ENCODE data around the gene CACNA1G.

CACNA1G gene

DNA sequence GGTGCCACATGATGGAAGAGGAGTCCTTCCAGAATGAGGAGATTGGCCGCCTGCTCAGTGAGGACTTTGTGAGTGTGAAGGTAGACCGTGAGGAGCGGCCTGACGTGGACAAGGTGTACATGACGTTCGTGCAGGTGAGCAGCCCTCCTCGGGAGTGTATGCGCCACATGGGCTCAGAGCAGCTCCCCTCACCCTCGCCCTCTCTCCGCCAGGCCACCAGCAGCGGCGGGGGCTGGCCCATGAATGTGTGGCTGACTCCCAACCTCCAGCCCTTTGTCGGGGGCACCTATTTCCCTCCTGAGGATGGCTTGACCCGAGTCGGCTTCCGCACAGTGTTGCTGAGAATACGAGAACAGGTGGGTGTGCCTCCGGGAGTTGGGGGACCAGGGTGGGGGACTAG lies 11.7 kb upstream of the CACNA1G start:
- DNase-seq (ENCODE audit: low read depth in 2 of 2) = no peak

DNA sequence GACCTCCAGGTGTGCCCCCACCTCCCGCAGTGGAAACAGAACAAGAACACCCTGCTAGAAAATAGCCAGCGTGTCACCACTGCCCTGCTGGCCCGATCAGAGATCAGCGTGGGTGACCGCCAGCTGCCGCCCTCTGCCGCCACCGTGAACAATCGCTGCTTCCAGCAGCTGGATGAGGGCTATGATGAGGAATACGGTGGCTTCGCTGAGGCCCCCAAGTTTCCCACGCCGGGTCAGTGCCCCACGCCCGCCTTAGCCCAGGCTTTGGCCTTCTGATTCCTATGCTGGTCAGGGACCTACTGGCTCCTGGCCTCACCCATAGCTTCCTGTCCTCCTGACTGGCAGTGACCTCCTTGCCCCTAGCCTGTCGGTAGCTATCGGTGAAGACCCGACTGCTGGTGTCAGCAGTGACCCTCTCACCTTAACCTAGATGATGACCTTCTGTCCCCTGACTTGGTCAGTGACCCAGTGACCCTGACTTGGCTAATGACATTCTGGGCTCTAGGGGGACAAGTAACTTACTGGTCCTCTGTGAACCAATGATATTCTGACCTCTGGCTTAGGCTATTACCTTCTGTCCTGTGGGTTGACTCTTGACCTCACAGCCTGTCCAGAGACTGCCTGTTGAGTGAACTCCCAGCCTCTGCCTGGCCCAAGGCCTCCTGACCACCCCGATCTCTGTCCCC lies 11.1 kb upstream of the CACNA1G start:
- no peak for DNase-seq (ENCODE audit: low read depth in 2 of 2)

DNA sequence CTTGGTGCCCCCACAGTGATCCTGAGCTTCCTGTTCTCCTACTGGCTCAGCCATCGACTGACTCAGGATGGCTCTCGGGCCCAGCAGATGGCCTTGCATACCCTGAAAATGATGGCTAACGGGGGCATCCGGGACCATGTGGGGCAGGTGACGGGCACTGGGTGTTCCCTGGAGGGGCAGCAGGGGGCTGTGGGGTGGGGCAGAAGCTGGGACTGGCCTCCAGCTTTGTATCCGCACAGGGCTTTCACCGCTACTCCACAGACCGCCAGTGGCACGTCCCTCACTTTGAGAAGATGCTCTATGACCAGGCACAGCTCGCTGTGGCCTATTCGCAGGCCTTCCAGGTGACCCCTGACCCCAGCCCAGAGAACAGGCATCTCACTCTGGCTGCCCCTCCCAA lies 10.5 kb upstream of the CACNA1G start:
- DNase-seq (ENCODE audit: low read depth in 2 of 2) = no peak

DNA sequence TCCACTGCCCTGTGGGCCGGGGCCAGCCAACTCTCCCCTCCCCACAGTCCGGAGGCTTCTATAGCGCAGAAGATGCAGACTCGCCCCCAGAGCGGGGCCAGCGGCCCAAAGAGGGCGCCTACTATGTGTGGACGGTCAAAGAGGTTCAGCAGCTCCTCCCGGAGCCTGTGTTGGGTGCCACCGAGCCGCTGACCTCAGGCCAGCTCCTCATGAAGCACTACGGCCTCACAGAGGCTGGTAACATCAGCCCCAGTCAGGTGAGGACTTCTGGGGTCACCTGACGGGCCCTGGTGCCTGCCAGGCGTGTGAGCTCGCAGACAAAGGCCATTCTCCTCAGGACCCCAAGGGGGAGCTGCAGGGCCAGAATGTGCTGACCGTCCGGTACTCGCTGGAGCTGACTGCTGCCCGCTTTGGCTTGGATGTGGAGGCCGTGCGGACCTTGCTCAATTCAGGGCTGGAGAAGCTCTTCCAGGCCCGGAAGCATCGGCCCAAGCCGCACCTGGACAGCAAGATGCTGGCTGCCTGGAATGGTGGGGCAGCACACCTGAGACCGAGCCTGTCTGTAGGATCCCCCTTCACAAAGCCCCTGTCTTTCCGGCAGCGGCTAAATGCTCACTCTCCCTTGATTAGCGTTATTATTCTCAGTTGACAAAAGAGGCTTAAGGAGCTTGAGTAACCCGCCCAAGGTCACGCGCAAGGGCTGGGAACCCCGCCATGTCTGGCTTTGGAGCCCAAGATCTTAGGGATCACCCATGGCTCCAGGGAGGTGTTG lies 9.7 kb upstream of the CACNA1G start:
- DNase-seq (ENCODE audit: low read depth in 2 of 2) = no peak

DNA sequence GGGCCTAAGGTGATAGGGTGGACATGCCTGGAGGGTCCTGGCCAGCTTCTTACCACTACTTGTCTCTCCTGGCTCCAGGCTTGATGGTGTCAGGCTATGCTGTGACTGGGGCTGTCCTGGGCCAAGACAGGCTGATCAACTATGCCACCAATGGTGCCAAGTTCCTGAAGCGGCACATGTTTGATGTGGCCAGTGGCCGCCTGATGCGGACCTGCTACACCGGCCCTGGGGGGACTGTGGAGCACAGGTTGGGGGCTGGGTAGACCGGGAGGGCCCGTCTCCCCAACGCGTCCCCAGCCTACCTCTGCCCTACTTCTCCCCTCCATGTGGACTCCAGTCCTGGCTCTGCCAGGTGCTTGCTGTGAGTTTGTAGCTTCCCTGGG lies 9.1 kb upstream of the CACNA1G start:
- DNase-seq (ENCODE audit: low read depth in 2 of 2) = no peak

DNA sequence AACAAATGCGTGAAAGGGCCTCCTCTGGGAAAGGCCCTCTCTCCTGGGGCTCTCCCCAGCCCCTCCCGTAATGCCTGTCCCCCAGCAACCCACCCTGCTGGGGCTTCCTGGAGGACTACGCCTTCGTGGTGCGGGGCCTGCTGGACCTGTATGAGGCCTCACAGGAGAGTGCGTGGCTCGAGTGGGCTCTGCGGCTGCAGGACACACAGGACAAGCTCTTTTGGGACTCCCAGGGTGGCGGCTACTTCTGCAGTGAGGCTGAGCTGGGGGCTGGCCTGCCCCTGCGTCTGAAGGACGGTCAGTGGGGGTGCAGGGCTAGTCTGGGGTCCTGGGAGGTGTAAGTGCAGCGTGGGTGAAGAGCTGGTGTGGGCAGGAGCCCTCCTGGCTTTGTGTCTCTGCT lies 8.6 kb upstream of the CACNA1G start:
- no peak for DNase-seq (ENCODE audit: low read depth in 2 of 2)

DNA sequence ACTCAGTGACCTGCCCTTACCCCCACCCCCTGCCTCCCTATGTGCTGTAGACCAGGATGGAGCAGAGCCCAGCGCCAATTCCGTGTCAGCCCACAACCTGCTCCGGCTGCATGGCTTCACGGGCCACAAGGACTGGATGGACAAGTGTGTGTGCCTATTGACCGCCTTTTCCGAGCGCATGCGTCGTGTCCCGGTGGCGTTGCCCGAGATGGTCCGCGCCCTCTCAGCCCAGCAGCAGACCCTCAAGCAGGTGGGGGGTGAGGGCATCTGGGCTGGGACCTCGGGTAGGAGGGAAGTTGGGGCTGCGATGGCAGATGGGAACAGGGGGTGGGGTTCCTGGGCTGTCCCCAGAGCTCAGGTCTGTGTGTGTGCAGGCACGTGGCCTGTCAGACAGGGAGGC lies 6.3 kb upstream of the CACNA1G start:
- no peak for DNase-seq (ENCODE audit: low read depth in 2 of 2)

DNA sequence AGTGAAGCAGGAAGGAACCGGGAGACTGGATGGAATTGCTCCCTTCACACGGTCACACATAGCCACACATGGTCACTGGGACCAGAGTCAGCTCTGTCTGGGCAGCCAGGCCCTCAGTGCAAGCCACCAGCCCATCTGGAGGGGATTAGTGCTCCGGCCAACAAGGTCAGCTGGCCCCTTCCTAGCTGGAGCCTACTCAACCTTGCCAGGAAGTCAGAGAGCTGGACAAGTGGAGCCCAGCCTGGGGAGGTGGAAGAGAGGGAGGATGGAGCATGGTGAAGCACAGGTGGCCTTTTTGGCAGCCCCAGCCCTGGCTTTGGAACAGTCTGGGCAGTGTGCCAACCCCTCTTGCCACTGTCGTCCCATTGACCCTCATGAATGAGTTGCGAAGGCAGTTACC lies 3.7 kb upstream of the CACNA1G start:
- DNase-seq (ENCODE audit: low read depth in 2 of 2) = no peak

DNA sequence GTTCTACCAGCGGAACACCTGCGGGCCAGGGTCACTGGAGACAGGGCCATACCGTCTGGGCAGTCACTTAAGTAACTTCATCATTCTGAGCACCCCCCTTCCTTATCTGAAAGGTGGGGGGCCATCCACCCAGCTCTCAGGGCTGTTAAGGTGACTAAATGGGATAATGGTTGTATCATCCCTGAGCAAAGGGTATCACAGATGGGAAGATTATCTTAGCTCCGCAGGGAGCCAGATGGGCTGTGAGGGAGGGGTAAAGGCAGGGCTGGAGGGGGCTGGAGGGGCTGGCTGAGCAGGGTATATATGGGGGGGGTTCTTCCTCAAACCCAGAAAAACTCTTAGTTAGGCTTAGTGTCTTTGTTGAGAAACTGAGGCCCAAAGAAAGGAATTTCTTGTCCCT lies 2.9 kb upstream of the CACNA1G start:
- no peak for DNase-seq (ENCODE audit: low read depth in 2 of 2)

DNA sequence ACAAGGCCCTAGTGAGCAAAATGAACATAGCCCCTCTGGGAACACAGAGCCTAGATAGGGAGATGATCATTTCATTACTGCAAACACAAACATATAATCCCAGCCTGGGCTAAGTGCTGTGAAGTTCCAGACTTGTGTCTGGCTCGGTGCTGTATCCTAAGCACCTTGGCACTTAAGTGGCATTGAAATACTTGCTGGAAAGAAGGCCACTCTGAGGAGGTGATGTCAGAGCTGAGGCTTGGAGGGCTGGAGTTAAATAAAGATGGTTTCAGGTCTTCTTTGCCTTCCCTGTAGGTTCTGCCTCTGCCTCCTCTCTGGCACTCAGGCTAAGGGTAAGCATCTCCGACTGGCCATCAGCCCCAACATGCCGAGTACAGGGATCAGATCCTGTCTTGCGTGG lies 2.4 kb upstream of the CACNA1G start:
- no peak for DNase-seq (ENCODE audit: low read depth in 2 of 2)

DNA sequence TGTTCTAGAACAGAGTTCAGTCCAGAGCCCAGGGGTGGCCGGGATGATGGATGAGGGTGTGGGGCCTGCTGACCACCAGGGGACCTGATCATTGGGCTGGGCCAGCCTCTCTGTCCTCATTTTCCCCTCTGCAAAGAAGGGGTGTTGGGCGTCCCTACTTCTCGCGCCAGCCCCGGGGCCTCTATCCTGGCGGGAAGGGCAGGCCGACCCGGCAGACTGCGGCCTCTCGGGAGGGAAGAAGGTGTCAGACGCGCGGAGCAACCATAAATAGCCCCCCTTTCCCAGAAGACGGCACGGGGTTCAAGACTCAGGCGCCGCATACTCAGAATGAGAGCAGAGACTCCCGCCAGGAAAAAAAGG lies 2.0 kb upstream of the CACNA1G start:
- no peak for DNase-seq (ENCODE audit: low read depth in 2 of 2)

DNA sequence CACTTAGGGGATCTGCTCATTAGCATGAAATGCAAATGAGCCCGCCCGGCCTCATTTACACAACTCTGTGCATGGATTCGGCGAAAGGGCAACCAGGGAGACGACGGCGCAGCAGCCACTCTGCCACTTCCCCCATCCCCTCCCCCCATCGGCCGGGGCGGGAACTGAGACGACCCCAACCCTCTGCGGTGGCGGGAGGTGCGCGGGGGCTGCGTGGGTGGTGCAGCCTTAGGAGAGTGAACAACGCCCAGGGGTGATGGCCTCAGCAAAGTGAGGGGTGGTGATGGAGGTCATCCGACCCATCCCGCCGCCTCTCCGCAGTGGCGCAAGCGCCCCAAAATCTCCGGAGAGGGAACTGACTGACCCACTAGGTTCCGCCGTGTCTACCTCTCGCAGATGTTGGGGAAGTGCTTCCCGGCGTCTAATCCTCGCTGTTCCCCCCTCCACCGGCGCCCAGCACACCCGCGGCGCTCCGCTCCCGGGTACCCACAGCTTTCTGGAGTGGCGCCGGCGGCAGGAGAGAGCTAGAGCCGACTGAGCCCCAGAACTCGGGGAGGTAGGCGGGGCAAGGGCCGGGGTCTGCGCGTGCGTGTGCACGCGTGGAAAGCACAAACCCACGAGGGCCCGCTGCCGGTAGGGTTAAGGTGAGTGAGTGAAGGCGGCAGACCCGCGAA lies 1.4 kb upstream of the CACNA1G start:
- DNase-seq (ENCODE audit: low read depth in 2 of 2) = no peak

DNA sequence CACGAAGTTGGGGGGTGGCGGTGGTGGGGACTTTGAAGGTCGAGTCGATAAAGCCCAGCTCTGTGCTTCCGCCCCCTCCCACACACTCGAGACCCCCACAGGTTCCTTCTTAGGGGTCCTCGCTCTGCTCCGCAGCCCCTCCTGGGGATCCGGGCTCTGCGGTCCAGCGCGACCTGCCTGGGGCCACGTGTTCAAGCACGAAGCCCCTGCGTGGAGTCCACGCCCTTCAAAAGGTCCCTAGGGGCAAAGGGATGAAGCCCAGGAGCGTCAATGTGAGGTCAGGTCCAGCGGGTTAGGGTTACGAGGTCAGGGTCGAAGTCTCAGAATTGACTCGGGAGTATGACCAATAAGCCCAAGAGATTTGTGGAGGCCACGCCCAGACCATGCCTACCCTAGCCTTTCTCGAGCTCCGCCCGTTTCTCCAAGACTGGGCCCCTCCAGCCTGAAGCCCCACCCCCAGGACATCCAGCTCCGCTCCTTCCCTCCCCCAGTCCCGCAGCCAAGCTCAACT lies 786 bp upstream of the CACNA1G start:
- no peak for DNase-seq (ENCODE audit: low read depth in 2 of 2)

DNA sequence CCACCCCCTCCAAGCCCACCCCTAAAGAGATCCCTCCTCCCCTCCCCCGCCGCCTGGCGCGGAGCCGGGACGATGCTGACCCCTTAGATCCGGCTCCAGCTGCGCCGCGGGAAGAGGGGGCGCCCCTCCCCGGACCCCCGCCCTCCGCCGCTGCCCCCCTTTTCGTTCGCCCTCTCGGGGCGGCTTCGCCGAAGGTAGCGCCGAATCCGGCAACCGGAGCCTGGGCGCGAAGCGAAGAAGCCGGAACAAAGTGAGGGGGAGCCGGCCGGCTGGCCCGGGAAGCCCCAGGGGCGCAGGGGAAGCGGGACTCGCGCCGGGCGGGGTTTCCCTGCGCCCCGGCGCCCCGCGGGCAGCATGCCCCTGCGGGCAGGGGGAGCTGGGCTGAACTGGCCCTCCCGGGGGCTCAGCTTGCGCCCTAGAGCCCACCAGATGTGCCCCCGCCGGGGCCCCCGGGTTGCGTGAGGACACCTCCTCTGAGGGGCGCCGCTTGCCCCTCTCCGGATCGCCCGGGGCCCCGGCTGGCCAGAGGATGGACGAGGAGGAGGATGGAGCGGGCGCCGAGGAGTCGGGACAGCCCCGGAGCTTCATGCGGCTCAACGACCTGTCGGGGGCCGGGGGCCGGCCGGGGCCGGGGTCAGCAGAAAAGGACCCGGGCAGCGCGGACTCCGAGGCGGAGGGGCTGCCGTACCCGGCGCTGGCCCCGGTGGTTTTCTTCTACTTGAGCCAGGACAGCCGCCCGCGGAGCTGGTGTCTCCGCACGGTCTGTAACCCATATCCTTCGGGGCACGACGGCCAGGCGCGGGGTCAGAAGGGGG lies 623 bp downstream of the CACNA1G start:
- DNase-seq (ENCODE audit: low read depth in 2 of 2) = no peak

DNA sequence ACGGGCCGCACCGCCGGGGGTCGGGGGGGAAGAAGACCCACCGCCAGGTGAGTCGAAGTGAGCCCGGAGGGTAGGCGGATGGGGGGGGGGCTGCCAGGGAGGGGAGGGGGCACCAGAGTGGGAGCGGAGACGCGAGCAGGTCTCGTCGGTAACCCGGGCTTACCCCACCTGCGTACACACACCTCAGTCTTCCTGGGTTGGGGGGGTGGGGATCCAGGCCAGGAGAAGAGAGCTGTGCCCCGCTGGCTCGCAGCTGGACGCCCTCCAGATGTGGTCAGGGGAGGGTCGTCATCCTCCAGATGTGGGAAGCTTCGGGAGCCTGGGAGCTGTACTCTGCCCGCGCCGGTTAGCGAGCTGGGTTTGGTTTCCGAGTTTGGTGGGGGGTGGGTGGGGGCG lies 1.2 kb downstream of the CACNA1G start:
- no peak for DNase-seq (ENCODE audit: low read depth in 2 of 2)

DNA sequence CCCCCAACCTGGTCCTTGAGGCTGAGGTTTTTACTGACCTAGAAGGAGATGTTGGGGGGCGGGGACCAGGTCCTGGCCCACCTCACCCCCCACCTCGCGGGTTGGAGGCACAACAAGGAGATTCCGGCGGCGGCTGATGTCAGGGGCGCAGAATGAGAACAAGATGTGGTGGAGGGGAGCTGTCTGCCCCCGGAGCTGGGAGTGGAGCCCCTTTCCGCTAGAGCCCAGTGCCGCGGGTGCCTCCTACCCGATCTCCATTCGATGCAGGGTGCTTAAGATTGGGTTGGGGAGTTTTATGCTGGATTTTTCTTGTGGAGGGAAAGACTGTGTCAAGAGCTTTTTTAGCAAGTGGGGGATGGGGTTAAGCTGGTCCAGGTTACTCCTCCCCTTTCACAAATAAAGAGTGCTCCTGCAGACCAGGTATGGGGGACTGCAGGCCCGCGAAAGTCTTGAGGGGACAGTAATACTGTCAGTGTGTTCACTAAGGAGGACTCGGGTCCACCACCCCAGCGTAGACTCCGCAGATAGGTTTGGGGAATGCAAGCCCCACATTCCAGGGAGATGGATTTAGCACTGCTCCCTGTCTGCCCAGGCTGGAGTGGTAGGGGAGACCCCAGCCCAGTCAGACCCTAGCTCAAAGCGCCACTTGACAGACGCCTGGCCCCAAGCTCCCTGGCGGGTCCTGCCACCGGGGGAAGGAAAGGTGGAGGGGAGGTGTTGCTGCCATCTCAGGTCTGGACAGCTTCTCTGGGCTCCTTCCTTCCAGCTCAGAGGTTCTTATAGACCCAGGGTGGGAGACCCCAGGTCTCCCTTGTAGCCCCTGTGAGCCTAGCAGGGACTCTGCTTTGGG lies 2.0 kb downstream of the CACNA1G start:
- DNase-seq (ENCODE audit: low read depth in 2 of 2) = no peak

DNA sequence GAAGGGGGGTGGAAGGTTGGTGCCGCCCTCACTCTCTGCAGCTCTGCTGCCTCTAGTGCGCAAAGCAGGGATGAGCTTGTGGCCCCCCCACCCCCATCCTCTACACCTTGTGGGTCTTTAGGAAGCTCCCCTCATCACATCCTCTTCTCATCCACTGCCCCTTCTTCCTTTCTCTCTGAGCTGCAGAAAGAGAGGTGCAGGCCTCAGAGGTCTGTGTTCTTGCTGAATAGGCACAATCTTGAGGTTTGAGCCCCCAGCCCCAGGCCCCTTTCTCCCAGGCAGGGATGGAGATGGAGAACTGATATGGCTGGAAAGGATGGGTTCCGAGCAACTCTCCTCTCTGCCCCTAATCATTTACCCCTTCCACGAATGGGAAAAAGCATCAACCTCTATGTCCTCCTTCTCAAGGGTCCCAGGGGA lies 2.6 kb downstream of the CACNA1G start:
- no peak for DNase-seq (ENCODE audit: low read depth in 2 of 2)

DNA sequence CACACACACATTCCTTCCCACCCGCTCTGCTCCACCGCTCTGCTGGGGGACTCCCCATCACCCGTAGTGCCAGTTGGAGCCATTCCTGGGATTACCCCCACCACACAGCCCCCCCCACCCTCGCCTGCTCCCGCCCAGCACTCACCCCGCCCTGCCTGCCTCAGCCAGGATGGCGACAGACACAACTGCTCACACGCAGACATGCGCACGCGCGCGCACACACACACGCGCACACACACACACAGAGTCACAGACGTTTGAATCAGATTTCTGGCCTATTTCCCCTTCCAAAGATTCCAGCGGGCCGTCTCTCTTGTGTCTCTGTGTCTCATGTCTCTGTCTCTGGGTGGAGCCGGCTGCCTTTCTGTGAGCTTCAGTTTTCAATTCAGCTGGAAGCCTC lies 4.4 kb downstream of the CACNA1G start:
- no peak for DNase-seq (ENCODE audit: low read depth in 2 of 2)

DNA sequence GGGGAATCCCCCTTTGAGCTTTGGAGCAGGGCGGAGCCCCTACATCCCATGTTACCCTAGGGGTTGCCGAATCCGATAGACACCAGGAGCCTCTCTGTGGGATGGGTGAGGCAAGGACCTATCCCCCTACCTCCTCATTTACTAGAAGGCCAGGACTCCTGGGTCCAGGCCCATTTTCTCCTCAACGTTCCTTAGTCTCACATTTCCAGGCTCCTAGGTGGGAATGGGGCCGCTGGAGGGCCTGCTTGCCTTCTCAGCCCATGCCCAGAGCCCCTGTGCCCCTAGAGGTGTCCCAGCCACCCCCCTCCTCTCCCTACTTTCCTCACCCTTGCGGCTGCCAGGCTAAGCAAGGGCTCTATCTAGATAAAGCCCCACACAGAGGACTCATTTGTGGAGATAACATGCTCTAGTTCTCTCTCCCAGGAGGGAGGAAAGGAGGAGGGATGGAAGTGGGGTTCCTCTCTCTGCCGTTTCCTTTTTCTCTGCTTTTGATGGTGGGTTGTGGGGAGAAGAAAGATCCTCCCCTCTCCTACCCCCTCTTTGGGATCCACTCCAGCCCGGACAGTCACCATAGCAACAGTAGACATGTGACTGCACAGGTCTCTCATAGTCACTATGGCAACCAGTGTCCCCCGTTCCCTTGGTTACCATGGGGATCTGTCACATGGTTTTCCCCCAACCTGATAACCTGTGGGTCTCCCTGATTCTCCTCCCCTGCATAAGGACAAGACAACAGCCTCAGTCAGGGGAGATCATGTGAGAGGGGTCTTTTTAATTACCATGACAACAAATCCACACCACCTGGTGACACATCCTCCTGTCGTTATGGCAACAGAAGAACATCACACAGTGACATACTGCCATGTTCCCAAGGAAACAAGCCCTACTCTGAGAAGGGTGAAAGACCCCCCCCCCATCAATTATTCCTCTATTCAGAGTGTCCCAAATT lies 5.2 kb downstream of the CACNA1G start:
- DNase-seq (ENCODE audit: low read depth in 2 of 2) = no peak

DNA sequence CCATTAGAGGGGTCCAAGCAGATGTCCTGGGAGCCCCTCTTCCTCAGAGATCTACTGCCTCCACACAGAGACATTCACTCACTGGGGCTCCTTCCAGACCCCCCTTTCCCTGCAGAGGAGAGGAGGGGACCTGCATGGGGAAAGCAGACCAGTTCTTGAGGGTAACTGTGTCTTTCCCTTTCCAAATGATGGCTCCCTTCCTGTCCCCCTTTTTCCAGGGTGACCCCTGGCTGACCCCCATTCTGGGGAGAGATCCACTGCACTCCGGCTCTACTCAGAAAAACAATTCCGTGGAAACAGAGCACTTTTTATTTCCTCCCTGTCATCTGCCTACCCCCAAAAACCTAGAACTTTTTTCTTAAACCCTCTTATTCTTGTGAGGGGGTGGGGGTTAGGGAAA lies 6.4 kb downstream of the CACNA1G start:
- DNase-seq (ENCODE audit: low read depth in 2 of 2) = no peak
